HG03442 (cell line): Measurements from ENCODE around the gene HSPA4.

Source experiments
- ATAC-seq: cut with Tn5 transposase; IDR thresholded peaks from one replicate; pipeline ENCODE4 v1.9.1; 2021; ENCODE audit warnings: mild to moderate bottlenecking, moderate library complexity; ENCODE audit not compliant: unreplicated experiment

The HSPA4 gene

DNA sequence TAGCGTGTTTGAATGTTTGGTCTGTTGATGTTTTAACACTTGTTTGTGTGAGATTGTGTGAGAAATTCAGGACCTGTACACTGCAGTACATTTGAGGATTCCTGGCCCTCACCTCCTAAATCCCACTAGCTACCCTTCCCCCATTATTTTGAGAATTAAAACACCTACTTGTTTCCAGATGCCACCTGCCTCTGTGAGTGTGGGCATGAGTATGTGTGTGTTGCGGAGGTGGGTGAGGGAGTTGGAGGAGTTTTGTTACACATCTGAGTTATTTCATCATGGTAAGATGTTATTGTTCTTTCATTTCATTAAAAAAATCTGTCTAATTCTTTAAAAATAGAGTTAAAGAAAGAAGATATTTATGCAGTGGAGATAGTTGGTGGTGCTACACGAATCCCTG, 36.3 kb downstream of the HSPA4 start:
- no peak for ATAC-seq

GRCh38 chr5:133091034-133091433, 39.2 kb downstream of the HSPA4 start:
- ATAC-seq, result no peak

DNA sequence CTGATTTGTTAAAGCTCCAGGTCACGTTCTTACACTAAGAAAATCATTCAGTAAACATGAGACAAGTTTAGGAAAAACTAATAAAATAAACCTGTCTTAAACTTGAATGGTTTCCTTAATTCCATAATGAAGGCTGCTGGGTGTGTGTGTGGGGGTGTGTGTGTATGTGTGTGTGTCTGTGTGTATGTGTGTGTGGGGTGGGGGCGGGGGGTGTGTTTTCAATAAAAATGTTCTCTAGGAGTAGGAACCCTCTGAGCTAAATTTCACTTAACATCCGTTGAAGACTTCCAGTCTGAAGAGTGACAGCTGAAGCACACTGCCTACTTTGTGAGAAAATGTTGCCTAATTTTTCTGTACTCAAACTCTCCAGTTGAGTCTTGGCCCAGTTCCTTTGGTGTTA, 54.5 kb downstream of the HSPA4 start:
- no peak for ATAC-seq

- ATAC-seq, result no peak
Measured at GRCh38 chr5:133106761-133107572, 55.2 kb downstream of the HSPA4 start.

DNA sequence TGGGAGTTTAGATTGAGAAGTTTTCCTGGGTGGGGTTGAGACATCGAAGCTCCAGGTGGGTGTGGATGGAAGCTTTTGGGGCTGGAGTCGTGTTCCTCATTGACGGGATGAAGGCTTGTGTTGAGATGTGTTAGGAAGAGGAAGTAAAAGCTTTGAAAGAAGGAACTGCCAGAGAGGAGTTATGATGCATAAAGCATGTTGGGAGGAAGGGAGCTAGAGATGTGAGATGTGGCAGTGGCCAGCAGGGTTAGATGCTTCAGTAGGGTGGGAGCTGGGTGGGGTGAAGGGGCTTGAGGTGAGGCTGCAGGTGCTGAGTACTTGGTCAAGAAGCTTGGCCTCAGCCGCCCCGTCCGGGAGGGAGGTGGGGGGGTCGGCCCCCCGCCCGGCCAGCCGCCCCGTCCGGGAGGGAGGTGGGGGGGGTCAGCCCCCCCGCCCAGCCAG, 56.7 kb downstream of the HSPA4 start:
- ATAC-seq, result no peak

GRCh38 chr5:133109655-133110483, 58.1 kb downstream of the HSPA4 start:
- no peak for ATAC-seq

DNA sequence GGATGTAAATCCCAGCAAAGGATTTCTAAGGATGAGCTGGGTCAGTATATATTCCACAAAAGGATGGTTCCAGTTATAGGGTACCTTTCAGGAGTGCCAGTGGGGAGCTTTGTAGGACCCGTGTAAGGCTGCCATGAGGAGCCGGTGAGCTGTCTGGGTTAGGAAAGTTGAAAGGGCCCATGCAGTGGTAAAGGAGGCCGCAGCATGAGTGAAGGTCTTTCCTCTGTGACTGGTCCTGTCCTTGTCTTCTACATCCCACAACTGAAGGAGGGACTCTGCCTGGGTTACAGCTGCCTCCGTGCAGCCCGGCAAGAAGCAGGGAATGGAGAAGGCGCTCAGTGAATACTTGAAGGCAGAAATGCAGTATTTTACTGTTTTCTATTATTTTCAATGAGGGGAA, 58.9 kb downstream of the HSPA4 start:
- no peak for ATAC-seq

- ATAC-seq, result no peak
Measured at GRCh38 chr5:133111299-133111698, 59.5 kb downstream of the HSPA4 start.

DNA sequence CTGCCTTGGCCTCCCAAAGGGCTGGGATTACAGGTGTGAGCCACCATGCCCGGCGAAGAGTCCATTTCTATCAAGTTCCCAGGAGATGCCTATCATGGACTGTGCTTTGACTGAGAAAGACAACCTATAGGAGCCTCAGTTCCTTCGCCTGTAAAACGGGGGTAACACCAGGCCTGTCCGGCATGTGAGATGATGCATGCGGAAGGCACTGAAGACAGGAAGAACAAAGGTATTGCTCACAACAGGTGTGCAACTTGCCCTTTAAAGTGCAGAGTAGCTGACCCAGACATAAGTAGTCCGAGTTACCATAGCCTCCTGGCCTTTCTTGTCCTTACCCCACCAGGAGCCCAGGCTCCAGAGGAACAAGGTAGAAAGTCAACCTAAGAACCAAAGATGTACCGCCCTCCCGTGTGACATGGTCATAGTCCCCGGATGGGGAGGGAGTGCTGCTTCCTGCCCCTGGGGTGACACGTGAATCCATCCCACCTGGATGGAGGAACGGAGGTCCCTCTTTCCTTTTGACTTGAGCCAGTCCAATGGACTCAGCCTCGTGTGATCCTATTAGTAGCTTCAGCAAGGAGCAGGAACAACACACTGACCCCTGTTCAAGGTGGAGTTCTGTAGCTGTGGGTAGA, 60.3 kb downstream of the HSPA4 start:
- no peak for ATAC-seq

DNA sequence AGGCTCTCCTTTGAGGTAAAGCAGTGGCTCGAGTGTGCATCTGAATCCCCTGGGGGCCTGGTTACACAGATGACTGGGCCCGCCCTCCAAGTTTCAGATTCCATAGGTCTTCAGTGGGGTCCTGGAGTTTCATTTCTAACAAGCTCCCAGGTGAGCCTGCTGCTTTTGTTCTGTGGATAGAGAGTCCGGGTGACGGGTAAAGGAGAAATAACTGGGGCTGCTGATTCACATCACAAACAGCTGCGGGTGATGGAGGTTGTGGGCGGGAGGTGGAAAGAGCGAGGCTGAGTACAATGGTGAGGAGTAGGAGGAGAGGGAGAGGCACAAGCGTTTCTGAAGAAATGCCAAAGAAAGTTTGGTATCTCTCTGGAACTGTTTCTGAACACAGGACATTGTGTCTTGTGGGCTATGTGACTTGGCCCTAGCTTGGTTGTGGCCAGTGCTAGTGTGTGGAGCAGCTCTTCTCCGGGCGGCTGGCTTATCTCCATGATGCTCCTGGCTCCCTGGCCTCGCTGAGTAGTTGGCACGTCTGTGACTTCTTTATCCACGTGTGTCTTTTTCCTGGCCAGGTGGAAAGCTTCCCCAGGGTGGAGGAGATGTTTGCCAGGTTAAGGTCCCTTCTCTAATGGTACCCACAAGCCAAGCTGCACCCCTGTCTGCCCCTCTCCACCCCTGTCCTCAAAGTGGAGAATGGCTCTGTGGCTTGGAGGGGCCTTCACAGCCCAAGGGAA, 61.7 kb downstream of the HSPA4 start:
- ATAC-seq, result no peak

- no peak for ATAC-seq
Measured at GRCh38 chr5:133114166-133114932, 62.5 kb downstream of the HSPA4 start.

DNA sequence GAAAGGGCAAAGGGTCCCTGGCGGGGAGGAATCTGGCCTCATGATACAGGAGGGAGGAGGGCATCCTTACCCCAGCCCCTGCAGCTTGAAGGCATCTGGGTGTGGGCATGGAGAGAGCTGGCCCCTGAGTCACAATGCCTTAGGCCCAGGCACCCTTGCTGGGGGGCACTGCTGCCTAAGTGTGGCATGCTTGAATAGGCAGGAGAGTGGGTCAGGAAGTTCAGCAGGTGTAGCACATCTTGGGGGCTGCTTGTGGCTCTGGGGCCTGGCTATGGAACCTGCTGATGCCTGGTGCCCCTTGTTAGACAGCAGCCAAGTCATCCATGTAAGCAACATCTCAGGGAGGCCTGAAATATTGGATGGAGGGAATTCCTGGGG, 63.1 kb downstream of the HSPA4 start:
- no peak for ATAC-seq

DNA sequence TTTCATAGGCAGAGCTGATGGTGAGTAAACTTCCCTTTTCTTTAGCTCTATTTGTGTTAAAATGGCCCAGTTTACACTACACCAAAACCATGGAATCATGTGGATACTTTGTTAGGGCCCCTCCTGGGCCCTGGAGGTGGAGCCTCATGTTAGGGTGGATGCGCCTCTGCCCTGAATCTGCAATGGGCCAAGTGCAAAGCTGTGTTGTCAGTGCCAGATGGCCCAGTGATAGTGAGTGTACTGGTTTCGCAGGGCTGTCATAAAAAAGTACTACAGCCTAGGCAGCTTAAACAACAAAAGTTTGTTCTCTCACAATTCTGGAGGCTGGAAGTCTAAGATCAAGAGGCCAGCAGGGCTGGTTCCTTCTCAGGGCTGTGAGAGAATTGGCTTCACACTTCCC, 64.8 kb downstream of the HSPA4 start:
- ATAC-seq, result no peak

DNA sequence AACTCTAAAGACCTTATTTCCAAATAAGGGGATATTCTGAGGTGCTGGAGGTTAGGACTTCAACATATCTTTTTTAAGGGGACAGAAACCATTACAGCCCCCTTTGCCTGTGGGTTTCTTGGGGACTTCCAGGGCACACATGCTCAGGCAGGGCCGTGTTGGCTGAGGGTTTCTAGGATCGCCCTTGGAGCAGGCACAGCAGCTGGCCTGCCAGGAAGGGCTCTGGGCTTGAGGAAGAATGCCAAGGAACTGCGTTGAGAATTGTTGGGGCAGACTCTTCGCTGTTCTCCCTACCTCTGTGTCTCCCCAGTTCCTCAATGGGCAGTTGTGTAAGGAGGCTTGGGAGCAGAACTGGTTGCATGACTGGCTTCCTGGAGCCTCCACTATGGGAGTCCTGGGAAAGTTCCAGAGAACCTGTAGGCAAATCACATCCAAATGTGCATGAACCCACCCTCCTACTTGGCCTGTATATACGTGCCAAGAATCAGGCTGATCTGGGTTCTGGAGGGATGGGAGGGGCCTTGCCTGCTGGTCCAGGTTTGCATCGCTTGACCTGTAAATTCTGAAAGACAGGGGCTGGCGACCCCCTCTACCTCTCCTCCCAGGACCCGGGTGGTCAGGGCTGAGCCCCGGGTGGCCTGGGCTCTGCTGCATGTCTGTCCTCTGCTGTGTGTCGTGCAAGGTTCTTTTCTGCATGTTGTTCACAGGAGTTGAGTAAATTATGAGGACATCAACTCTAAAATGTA, 65.5 kb downstream of the HSPA4 start:
- no peak for ATAC-seq

DNA sequence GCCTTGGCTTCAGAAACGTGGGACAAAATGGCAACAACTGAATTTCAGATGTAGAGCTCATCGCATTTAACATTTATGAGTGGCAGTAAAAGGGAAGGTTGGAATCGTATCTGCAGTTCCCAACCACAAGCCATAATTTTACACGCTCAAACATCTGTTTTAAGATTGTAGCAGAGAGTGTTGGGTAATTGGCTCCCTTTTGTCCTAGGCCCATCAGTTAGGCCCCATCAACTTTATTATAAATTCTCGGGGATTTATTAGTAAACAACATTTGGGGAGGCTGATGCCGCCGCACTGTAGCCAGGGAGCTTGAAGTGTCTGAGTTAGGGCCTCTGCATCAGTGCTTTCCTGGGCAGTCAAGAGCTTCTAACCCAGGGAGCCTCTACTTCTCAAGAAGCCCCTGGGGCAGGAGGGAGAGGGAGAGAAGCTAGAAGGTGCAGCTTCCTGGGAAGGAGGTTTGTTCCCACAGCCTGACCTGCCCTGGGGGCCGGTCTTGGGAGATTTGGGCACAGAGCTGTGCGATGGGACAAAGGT, 66.2 kb downstream of the HSPA4 start:
- no peak for ATAC-seq

- no peak for ATAC-seq
Measured at GRCh38 chr5:133118741-133119140, 66.9 kb downstream of the HSPA4 start.

DNA sequence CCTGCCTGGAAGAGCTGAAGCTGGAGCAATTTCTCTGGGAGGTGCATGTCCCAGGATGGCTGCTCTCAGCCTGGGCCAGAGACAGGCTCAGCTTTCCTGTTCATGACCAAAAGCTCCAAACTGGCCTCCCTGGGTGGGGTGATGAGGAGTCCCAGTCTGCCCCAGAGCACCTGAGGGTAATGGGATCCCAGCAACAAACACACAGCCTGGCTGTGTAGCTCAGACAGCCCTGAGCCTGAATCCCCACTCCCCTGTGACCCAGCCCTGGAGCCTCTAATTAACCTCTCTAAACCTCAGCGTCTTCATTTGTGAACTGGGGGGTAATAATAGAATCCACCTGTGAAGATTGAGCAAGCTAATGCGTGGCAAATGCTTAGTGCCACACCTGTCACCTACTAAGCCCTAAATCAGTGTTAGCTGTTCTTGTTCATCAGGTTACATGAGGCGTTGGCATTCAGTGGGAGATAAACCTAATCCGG, 67.5 kb downstream of the HSPA4 start:
- ATAC-seq, result no peak

- ATAC-seq, result no peak
Measured at GRCh38 chr5:133120156-133120750, 68.4 kb downstream of the HSPA4 start.

DNA sequence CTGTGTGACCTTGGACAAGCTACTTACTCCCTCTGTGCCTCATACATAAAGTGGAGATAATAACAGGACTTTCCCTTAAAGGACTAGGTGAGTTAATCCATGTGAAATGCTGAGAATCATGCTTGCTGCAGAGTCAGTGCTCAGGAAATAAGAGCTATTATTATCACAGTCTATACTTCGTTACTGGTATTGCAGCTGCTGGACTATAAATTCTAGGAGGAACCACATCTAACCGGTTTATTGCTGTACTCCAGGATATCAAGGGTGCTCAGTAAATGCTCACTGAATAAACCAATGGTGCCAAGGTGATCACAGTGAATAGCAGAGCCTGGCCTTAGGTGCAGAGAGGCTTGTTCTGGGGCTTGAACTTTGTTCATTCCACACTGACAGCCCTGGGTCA, 69.3 kb downstream of the HSPA4 start:
- no peak for ATAC-seq
